ENCODE measurements around the gene EME1.
"Not testable (repeated sequence)": the region's sequence is repeated elsewhere in the genome, so short reads cannot be mapped to it uniquely, and the experiment has no call there.

Gene EME1

DNA sequence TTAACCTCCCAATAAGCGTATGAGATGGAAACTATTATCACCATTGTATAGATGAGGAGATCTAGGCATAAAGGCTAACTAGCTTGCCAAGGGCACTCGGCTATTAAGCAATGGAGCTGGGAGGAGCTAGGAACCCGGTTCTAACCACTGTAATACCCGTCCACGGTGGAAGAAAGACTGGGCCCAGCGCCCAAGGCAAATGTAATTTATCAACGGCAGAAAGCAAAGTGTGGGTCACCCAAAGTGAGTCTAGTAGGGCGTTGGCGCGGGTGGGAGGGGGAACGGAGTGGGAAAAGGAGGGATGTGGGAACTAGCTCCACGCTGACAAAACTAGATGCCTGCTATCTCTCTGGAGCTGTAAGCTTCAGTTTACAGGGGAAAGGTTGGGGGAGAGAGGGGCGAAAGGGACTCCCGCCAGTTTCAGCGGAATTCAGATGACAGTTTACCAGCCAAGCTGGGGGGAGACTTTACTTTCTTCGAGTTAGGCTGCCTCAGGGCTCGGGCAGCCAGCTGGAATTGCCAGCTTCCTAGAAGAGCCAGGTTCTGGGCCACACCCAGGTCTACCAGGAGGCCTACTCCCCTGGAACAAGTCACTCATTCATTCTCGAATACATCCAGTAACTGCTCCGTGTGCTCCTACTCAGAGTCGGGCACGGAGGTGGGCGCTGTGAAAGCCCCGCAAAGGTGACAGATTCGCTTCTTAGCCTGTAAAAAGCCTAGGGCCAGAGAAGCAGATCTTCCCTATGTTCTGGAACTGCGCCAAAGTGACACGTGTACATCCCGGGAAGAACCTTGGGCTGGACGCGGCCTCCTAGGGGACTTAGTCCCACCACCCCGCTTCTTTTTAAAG is 23.5 kb downstream of the EME1 start:
- DNase-seq, result no peak

DNA sequence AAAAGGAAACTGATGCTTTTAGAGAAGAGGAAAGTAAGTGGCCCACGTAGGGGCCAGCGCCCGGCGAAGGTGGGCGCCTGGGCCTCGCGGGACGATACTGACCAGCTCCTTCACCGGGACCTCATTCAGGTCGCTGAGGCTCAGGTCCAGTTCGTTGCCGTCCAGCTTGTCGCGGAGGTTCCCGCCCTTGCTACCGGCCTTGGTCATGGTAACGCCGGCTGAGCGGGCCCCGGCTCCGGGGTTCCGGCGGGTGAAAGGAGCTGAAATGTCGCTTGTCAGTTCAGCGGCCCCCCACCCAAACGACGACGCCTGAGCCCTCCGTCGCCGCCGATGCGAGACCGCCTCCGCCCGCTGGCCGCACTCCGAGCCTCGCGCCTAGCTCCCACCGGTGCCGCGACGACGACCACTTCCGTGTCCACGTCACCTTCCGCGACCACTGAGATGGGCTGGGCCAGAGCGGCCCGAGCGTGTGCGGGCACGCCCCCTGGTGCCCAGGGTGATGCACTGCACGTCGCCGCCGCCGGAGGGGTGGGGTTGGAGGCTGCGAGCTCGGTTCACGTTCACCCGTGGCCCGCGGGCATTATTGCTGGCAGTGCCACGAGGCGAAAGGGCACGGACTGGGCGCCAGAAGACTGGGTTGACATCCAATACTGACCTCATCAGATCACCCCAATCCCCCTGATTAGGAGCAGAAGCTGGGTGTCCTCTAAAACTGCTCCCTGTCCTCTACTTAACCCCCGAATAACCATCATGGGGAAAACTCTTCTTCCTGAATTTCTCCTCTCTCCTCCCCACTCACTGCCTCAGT is 24.3 kb downstream of the EME1 start, which contains the start of gene LRRC59:
LRRC59 (minus strand) TSS at position 413 of the 808 bp plus-strand sequence; CDS start at position 207, 206 bp downstream.
- DNase-seq, result peak; percentile 82

DNA sequence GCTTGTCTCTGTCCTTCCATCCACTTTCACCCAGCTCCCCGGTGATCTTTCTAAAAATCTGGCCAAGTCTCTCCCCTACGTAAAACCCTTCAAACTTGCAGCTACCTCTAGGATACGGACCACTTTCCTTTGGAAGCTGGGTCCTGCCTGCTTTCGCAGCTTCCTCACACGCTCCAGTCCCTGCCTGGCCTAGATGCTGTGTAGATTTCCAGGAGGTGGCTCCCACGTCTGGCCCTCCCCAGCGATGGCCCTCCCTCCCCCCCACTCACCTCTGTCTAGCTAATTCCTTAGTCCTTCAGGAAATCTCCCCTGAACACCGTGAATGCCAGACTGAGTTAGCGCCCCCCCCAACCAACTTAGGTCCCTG is 24.9 kb downstream of the EME1 start:
- no peak for DNase-seq

DNA sequence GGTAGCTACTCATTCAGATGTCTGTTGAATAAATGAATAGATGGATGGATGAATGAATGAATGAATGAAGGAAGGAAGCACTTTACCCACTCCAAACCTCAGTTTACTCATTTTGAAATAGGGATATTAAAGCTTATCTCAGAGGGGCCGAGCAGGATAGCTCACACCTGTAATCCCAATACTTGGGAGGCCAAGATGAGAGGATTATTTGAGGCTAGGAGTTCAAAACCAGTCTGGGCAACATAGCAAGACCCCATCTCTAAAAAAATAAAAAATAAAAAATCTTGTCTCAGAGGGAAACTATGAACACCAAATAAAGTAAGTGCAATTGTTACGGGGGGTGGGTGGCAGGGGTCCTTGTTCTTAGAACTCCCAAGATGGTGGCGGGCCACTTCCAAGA is 25.6 kb downstream of the EME1 start:
- not testable (repeated sequence) for DNase-seq

DNA sequence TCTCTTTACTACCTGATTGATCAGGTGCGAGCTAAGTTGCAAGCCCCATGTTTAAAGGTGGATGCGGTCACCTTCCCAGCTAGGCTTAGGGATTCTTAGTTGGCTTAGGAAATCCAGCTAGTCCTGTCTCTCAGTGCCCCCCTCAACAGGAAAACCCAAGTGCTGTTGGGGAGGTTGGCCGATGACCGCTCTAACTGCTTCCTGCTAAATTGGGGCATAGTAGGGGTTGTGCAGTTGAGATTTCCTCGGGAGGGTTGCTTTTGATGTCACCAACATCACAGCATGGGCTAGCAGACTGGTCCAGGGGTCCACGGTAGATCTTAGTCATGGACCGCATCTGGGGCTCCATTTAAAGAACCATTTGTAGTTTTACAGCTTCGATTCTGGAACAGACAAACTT is 26.6 kb downstream of the EME1 start:
- DNase-seq, result not testable (repeated sequence)

DNA sequence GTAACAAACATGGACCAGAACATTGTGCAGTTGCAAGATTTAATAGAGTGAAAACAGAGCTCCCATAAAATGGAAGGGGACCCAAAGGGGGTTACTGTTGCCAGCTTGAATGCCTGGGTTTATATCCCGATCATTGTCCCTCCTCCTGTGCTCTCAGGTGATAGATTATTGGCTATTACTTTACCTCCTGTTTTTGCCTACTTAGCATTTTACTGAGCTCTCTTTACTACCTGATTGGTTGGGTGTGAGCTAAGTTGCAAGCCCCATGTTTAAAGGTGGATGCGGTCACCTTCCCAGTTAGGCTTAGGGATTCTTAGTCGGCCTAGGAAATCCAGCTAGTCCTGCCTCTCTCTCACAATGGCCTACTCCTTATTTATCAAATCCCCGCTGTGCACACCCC is 32.3 kb downstream of the EME1 start:
- not testable (repeated sequence) for DNase-seq

DNA sequence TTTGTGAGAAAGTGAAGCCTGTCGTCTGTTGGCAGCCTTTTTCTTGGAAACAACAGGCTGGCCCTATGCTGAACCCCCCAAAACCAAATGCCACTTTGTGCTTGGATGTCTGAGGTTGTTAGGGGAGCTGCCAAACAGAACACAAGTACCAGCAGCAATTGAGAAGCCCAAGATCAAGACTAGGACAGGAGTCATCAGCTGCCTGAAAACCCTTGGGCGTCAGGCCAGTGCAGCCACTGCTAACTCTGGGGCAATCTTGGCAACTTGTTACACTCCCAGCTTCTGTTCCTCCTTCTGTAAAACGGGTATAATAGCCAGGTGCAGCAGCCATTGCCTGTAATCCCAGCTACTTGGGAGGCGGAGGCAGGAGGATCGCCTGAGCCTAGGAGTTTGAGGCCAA is 33.5 kb downstream of the EME1 start:
- DNase-seq, result no peak

DNA sequence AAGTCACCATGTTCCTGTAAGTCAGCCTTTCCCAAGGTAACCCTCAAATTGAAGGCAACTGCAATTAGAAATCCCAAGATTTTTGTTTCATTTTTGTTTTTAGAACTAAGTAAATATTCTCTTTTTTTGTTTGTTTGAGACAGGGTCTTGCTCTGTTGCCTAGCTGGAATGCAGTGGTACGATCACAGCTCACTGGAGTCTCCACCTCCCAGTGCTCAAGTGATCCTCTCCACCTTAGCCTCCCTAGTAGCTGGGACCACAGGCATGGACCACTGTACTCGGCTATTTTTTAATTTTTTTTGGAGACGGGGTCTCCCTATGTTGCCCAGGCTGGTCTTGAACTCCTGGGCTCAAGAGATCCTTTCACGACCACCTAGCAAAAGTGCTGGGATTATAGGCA is 34.9 kb downstream of the EME1 start:
- no peak for DNase-seq

DNA sequence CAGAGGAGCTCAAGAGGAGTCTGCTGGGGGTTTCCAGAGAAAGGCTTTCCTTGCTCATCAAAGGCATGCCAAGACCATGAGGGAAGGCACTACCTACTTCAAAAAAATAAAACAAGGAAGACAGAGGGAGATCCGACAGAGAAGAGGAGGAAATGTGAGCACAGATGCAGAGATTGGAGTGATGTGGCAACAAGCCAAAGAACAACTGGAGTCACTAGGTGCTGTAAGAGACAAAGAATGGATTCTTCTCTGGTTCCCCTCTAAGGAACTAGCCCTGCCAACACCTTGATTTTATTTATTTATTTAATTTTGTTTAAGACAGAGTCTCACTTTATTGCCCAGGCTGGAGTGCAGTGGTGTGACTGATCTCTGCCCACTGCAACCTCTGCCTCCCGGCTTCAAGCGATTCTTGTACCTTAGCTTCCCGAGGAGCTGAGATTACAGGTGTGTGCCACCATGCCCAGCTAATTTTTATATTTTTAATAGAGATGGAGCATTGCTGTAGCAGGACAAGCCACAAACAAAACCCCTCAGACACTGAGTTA is 39.2 kb downstream of the EME1 start:
- no peak for DNase-seq

DNA sequence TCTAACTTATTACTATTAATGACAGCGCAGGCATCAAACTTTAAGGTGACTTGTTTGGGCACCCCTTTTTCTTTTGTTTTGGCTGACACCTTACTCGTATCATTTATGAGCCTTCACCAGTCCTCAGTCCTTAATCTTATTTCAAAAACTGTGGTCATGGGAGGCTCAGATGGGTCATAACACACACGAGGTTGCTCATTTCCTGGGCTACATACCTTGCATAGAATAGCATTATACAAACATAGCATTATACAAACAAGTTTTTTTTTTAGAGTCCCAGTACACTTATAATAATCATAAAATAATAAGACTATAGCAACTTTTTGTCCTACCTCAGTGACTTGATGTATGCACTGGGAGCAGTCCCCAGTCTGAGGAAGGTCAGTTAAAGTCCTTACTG is 41.8 kb downstream of the EME1 start:
- DNase-seq, result no peak

DNA sequence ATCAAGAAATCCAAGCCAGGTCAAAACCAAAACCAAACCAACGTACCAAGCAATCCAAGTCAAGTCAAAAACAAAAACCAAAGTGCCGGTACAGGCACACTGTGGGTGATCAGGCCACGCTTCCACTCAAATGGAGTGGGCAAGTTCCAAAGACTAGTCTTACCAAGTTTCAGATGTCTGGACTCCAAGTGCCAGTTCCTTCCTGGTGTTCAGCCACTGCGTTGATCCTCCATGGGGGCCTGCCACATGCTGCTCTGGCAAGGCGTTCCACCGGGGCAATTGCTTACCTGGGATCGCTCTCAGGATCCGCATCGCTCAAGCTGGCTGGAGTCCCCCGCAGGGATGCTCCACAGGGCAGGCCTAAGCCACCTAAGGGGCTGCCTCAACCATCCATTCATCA is 46.5 kb downstream of the EME1 start:
- DNase-seq, result not testable (repeated sequence)

DNA sequence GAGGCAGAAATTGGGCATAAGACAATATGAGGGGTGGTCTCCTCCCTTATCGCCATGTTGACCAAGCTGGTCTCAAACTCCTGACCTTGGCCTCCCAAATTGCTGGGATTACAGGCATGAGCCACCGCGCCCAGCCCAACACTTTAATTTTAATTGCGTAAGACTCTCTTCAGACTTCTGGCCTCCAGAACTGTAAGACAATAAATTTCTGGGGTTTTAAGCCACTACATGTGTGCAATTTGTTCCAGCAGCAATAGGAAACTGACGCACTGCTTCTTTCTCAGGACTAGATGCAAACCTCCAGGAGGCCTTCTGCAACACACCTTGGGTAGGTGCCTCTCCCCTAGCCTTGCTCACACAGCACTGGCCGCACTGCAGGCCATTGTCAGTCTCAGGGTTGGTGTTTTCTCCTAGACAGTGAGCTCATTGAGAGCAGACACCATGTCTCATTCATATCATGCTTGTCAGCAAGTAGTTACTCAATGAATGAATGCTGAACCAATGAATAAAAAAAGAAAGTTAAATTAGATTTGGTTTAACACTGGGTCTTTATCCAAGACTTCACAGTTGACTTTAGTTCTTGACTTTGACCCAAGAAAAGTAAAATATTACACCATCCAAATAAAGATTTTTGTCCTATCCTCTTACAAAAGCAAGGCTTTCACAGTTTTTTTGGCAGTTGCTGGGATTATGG is 47.5 kb downstream of the EME1 start:
- no peak for DNase-seq

DNA sequence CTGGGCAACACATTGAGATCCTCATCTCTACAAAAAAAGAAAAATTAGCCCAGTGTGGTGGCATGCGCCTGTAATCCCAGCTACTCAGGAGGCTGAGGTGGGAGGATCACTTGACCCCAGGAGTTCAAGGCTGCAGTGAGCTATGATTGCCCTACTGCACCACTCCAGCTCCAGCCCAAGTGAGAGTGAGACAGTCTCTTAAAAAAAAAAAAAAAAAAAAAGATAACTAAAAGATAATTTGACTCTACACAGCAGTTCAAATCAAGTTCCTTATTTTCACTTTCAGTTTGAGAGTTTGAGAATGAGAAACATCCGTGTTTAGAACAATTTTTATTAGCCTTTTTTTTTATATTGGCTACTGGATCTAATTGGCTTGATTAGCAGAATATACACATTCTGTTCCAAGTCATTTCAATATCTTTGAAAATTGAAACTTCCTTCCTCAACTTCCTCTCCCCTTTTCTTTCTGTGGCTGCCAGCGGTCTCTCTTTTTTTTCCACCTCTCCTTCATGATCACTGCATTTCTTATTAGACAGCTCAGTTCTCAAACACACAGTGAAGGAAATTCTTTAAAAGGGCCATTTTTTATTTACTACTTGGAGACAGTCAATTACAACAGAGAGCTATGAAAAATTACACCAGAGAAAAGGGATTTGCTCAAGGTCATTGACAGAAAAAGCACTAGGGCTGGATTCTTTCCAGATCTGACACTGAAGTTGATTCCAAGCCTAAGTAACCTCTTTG is 48.5 kb downstream of the EME1 start:
- DNase-seq, result no peak

DNA sequence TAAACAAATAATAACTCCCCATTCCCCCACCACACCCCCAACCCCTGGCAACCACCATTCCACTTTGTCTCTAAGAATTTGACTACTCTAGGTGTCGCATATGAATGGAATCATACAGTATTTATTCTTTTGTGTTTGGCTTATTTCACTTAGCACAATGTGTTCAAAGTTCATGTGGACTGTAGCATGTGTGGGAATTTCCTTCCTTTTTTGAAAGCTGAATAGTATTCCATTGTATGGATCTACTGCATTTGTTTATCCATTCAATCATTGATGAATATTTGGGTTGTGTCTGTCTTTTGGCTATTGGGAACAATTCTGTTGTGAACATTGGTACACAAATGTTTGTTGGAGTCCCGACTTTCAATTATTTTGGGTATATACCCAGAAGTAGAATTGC is 49.7 kb downstream of the EME1 start:
- DNase-seq, result no peak

DNA sequence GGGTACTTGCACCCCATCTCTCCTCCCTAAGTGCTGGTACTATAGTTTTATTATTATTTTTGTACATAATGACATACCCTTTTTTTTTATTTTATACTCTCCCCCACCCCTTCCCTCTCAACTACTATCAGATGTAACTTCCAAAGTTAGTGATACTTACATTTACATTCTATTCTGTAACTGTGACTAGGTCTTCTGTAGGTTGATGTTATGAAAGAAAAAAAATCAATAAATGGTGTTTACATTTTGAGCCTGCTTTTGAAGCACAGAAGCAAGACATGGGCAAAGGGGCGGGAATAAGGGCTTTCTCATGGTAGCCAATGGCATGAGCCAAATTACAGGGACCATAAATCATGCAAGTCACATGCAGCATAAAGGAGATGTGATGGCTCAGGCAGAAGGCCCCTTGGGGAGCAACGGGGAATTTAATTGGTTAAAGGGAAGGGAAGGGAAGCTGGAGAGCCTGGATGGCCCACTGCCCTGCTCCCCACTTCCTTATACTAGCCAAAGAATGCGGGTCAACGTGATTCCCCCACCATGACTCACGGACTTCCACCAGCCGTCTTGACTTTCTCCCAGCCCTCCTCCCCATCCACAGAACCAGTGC is 50.6 kb downstream of the EME1 start:
- DNase-seq, result no peak

DNA sequence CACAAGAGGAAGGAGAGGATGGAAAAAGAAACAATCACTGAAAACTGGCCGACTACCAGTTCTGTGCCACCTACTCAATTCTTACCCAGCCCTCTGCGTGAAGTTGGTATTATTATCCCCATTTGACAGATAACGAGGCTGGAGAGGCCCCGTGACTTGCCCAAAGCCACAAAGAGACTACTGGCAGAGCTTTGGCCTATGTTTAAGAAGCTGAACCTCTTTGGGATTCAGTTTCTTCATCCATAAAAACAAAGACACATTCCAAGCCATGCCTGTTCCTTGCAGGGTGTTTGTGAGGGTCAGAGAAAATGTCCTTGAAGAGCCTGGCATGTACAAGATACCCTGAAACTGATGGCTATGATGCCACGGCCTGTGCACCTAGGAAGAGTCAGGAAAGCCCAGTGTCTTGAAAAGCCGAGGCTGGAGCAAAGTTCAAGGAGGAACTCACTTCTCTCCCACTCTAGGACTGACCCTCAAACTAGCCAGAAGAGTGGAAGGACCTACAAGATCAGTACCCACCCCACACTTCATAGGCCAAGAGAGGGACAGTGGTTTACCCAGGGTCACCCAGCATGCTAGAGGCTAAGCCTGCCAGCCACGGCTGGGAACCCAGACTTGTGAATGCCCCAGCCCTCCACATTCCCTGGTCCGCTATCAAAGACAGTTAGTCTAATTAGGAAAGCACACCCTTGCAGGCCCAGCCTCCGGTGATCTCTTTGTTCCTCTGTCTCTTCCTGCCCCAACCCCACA is 51.4 kb downstream of the EME1 start:
- DNase-seq, result no peak

DNA sequence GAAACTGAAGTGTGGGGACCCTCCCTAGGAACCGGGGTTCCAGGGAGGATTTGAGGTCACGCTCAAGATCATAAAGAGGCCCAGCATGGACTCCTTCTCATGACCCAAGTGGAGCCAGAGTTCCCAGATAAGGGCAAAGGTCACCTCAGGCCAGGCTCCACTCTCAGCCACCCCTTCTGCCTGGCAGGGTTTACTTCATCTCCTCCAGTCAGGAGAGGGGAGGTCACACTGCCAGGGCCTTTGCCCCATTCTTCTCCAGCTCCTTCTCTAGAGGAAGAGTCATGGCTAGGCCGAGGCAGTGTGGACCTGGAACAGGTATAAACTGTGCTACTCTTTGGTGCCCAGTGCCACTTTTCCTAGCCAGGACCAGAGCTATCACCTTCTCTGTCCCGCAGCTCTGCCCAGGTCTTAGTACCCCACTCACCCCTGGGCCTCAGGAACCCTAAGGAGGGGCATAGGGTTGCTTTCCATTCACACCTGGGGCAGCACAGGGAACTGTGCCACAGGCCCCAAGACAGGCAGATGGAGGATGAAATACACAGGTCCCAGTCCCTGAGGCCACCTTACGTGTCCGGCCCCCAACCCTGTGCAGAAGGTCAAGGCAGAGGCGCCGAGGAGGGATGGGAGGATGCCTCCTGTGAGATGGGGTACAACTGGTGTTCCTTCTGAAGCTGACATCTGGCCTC is 52.1 kb downstream of the EME1 start:
- no peak for DNase-seq

DNA sequence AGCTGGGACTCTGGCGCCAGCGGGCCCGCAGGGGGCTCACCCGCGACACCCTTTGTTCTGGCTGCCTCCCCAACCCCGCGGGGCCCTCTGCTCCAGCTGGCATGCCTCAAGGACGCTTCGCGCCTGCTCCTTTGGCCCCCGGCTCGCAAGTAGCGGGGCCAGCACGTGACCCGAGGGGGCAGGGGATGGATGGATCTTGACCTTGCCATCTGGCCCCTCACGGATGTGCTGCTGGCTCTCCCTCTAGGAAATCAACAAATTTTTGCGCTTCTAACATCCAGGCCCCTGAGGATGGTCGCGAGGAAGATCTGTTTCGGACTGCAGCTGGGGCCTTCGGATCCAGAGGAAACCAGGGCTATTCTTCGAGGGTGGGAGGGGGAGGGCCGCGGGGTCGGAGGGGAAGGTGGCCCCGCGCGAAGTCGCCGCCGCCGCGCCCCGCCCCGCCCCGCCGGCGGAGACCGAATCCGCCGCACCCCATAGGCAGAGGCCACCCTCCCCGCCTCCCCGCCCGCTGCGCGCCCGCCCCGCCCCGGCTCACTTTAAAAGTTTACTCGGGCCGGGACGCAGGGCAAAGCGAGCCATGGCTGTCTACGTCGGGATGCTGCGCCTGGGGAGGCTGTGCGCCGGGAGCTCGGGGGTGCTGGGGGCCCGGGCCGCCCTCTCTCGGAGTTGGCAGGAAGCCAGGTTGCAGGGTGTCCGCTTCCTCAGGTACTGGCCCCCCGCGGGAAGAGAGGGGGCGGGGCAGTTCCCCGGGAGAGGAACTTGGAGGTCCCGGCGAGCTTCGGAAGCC is 52.8 kb downstream of the EME1 start, which contains the start of gene ACSF2:
ACSF2 (plus strand) TSS at position 537 of the 790 bp plus-strand sequence; CDS start at position 581, 44 bp downstream.
- DNase-seq, result no peak

DNA sequence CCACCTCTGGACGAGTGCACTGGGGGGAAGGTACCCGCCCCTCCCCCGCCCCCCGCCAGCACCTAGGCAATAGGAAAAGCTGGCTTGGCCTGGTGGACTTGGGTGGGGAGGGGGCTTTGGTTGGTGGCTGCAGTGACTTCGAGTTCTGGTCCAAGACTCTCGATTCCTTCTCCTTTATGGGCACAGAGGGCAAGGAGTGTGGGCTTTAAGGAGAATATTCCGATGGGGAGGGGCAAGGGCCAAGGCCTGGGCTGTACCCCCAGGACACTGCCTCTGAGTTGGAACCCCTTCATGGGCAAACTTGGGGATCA is 53.4 kb downstream of the EME1 start:
- no peak for DNase-seq

Data from midbrain (tissue), 1 donor.